Thyroid gland (tissue), 4 donors: Measurements from ENCODE around the gene PUM2.

Experiments used
- CTCF ChIP-seq, 6 experiments: fragments of 200-600 bp in 3 of 6; fragments of 450-650 bp in 3 of 6; sonication (generic) in 3 of 6; IDR thresholded peaks; one replicate each; pipeline ENCODE4 v1.5.1; 2016 to 2019; ENCODE audit warnings: antibody characterized with exemption in 6 of 6, mild to moderate bottlenecking in 2 of 6, inconsistent platforms in 1 of 6, moderate library complexity in 1 of 6
- POLR2A ChIP-seq, 2 donors: fragments of 450-650 bp; IDR thresholded peaks; one replicate each; pipeline ENCODE4 v1.6.1; 2017; ENCODE audit warnings: antibody characterized with exemption in 2 of 2, mild to moderate bottlenecking in 2 of 2, moderate library complexity in 1 of 2

DNA sequence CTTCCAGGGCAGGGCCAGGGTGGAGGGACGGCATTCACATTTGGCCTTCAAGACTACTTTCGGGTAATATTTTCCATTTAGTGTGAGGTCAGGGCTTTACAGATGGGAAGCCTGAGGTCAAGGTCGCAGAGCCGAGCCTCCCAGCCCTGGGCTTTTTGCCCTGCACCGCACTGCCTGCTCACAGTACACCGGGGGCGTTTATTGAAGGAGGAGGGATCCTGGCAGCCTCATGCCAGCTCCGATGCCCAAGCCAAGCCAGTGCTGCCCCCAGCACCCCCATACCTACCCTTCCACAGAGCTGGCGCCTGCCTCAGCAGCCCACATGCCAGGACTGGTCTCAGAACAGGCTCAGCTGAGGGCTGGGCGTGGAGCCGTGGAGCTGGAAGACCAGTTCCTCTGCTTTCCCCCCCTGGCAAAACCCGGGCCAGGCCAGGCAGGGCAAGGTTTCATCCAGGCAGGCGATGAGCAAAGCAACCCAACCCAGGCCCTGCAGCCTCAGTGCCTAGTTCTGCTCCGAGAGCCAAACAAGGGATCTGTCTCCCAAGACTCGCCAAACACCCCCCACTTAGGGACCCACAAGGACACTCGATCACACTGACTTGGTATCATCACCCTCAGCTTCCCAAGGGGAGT lies 137.7 kb downstream of the PUM2 start:
- TF ChIP-seq POLR2A (IDR thresholded peaks at IDR 0.05) (no peak), CTCF (IDR thresholded peaks at IDR 0.05) (no peak)
